Activated T-cell treated with anti-CD3 and anti-CD28 coated beads, Interleukin-2, amount 50 U/mL, for 24 hours (primary cell): Measurements from ENCODE around the gene PAK4.
"Not testable (repeated sequence)": the region's sequence is repeated elsewhere in the genome, so short reads cannot be mapped to it uniquely, and the experiment has no call there.

Source experiments
- DNase-seq: peaks from one replicate; pipeline ENCODE4 v3.0.0-alpha.2; 2020
- H3K27ac Mint-ChIP-seq: 2 replicates; pipeline ENCODE4 v1.8.0; 2020; ENCODE audit warnings: mild to moderate bottlenecking, mixed read lengths
- H3K27me3 Mint-ChIP-seq: 2 replicates; pipeline ENCODE4 v1.8.0; 2020; ENCODE audit warnings: mixed read lengths
- H3K36me3 Mint-ChIP-seq: 2 replicates; pipeline ENCODE4 v1.8.0; 2020; ENCODE audit warnings: low read depth, mixed read lengths
- H3K4me1 Mint-ChIP-seq: 2 replicates; pipeline ENCODE4 v1.8.0; 2020; ENCODE audit warnings: low read depth, mixed read lengths
- H3K4me3 Mint-ChIP-seq: 2 replicates; pipeline ENCODE4 v1.8.0; 2020; ENCODE audit warnings: mild to moderate bottlenecking, moderate library complexity, mixed read lengths
- H3K9me3 Mint-ChIP-seq: 2 replicates; pipeline ENCODE4 v1.8.0; 2020; ENCODE audit warnings: mixed read lengths

PAK4 gene

GRCh38 chr19:39125554-39126311, at the start of gene PAK4:
Gene PAK4 (plus strand): TSS chr19:39125786. CDS start chr19:39169554, 43,768 bp downstream.
- H3K36me3 Mint-ChIP-seq: peaks cover 6% of the 10 kb centered on the region
- peaks cover 39% of the 10 kb centered on the region for H3K4me1 Mint-ChIP-seq
- H3K27ac Mint-ChIP-seq: peak within 1 kb of the TSS; percentile 98
- no peaks in the 10 kb centered on the region for H3K9me3 Mint-ChIP-seq
- DNase-seq: peak; percentile 99
- H3K27me3 Mint-ChIP-seq: peaks cover 3% of the 10 kb centered on the region
- H3K4me3 Mint-ChIP-seq: peak within 1 kb of the TSS; percentile 97

DNA sequence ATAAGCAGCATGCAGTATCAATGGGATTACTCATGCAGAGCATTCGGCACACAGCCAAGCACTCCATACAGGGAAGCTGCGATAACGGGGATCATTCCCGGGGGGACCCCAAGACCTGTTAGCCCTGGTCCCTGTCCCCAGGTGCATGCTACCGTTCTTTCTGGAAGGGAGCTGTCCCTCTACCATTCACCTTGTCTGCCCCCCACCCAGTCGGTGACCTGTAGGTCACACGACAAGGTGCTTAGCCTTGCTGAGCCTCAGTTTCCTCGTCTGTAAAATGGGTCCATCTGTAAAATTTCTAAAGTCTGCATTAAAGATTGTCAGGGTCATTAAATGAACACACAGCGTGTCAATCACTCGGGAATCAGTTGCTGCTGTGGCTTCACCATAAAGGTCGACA, 48.3 kb upstream of the PAK4 start:
- no peak overlapping the region for H3K27ac Mint-ChIP-seq
- peaks cover 8% of the 10 kb centered on the region for H3K27me3 Mint-ChIP-seq
- H3K4me1 Mint-ChIP-seq: peaks cover 24% of the 10 kb centered on the region
- no peaks in the 10 kb centered on the region for H3K9me3 Mint-ChIP-seq
- DNase-seq: no peak
- no peak overlapping the region for H3K4me3 Mint-ChIP-seq
- no peaks in the 10 kb centered on the region for H3K36me3 Mint-ChIP-seq

DNA sequence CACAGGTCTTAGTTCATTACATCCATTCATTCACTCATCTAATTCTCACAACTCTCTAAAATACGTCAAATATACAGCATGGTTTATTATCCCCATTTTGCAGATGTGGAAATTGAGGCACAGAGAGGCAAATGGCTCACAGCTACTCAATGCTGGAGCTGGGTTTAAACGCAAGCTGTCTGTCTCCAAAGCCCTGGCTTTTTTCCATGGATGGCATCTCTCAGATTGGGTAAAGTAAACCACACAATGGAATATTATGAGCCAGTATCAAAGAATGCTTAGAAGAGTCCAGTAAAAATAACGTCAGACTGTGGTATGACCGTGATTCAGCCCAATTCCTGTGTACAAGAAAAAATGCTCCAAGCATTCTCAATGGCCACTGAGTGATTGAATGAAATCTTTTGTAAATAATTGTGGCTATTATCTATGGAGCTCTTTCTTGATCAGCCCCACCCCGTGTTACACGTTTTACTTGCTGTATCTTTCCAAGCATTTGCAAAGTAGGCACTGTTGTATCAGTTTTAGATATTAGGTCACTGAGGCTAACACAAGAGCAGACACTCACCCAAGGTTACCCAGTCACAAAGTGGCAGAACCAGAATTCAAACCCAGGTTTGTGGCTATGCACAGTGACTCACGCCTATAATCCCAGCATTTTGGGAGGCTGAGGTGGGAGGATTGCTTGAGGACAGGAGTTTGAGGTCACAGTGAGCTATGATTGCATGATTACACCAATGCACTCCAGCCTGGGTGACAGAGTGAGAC, 47.0 kb upstream of the PAK4 start:
- no peaks in the 10 kb centered on the region for H3K9me3 Mint-ChIP-seq
- DNase-seq: no peak
- H3K27me3 Mint-ChIP-seq: peaks cover 21% of the 10 kb centered on the region
- H3K27ac Mint-ChIP-seq: no peak overlapping the region
- H3K36me3 Mint-ChIP-seq: no peaks in the 10 kb centered on the region
- H3K4me1 Mint-ChIP-seq: peaks cover 22% of the 10 kb centered on the region
- no peak overlapping the region for H3K4me3 Mint-ChIP-seq

GRCh38 chr19:39080431-39080830, 45.2 kb upstream of the PAK4 start:
- DNase-seq: no peak
- Mint-ChIP-seq H3K36me3 (no peaks in the 10 kb centered on the region), H3K27me3 (peaks cover 35% of the 10 kb centered on the region), H3K9me3 (no peaks in the 10 kb centered on the region), H3K4me3 (no peak overlapping the region), H3K27ac (no peak overlapping the region), H3K4me1 (peaks cover 16% of the 10 kb centered on the region)

GRCh38 chr19:39082167-39082566, 43.4 kb upstream of the PAK4 start:
- Mint-ChIP-seq H3K4me3 (no peak overlapping the region), H3K27me3 (peaks cover 42% of the 10 kb centered on the region), H3K27ac (no peak overlapping the region), H3K4me1 (peaks cover 16% of the 10 kb centered on the region), H3K36me3 (no peaks in the 10 kb centered on the region), H3K9me3 (no peaks in the 10 kb centered on the region)
- no peak for DNase-seq

DNA sequence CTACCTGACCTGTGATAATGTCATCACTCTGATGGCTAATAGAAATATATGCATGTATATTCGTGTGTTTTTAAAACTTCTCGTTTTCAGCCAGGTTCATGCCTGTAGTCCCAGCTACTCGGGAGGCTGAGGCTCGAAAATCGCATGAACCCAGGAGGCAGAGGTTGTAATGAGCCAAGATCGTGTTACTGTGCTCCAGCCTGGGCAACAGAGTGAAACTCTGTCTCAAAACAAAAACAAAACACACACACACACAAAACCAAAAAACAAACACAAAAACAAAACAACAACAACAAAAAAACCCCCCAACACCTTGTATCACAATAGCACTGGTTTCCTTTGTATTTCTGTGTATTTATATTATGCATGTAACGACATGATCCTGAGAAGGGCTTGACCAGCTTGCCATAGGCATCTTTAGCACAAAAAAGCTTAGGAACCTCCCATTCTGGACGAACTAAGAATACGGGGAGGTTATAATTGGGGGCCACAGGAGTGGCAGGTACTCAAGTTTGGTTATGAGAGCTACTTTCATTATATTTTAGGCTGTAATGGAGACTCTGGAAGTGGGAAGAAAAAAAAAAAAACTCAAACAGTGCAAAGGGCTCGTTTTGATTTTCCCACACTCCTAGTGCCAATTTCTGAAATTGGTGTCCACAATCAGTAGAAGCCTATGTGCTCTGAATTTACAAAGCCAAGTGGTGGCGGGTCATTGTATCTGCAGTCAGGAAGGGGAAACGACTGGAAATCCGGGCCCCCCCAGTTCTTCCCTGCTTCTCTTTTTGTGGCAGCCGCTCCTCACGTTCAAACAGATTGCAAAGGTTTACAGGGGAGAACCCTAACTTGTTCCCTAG, 42.6 kb upstream of the PAK4 start:
- H3K4me1 Mint-ChIP-seq: peaks cover 16% of the 10 kb centered on the region
- H3K36me3 Mint-ChIP-seq: no peaks in the 10 kb centered on the region
- H3K4me3 Mint-ChIP-seq: peak overlapping the region; percentile 69
- H3K9me3 Mint-ChIP-seq: no peaks in the 10 kb centered on the region
- peaks cover 42% of the 10 kb centered on the region for H3K27me3 Mint-ChIP-seq
- no peak for DNase-seq
- no peak overlapping the region for H3K27ac Mint-ChIP-seq

- Mint-ChIP-seq H3K9me3 (no peaks in the 10 kb centered on the region), H3K4me1 (peaks cover 16% of the 10 kb centered on the region)
Measured at GRCh38 chr19:39083599-39083982, 42.0 kb upstream of the PAK4 start.

DNA sequence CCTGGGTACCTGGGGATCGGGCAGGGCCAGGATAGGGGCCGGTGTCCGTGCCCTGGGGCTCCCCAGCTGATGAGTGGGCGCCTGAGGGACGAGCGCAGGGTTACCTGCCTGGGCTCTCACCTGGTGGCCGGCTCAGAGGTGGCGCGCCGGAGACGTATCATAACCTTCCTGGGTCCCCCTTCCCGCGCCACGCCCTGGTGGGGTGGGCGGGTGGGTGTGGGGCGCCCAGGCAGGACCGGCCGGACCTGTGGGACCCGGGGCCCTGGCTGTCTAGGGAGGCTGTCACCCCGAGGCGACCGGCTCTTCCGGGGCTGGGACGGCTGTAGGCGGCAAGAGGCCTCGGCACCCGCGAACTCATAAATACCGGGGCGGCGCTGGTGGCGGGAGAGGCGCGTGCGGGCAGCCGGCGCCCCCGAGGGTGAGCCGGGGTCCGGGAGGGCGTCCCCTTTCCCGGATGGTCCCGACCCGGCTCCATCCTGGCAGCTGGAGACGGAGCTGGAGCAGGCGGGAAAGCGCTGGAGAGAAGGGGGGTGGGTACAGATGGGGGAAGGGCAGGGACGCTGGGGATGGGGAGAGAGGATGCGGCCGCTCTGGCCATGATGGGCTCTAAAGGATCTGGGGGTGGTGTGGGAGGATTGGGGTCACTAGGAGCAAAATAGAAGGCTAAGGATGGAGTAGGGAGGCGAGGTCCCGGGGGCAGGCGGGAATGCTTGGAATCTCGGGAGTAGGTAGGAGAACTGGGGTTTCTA, 41.4 kb upstream of the PAK4 start, which contains the start of gene ACP7:
TSS of gene ACP7 (plus strand) at position 386 of the 749 bp plus-strand sequence. CDS start 902 bp downstream, outside the sequence.
- H3K9me3 Mint-ChIP-seq: no peaks in the 10 kb centered on the region
- H3K27ac Mint-ChIP-seq: no peak within 1 kb of the TSS
- peak within 1 kb of the TSS; percentile 69 for H3K4me3 Mint-ChIP-seq
- peak; percentile 52 for DNase-seq
- H3K27me3 Mint-ChIP-seq: peaks cover 42% of the 10 kb centered on the region
- no peaks in the 10 kb centered on the region for H3K36me3 Mint-ChIP-seq
- H3K4me1 Mint-ChIP-seq: peaks cover 16% of the 10 kb centered on the region

More at GRCh38 chr19:39083599-39083982, 42.0 kb upstream of the PAK4 start:
- H3K27ac Mint-ChIP-seq: no peak overlapping the region
- H3K36me3 Mint-ChIP-seq: no peaks in the 10 kb centered on the region
- DNase-seq: no peak
- peaks cover 42% of the 10 kb centered on the region for H3K27me3 Mint-ChIP-seq
- peak overlapping the region; percentile 69 for H3K4me3 Mint-ChIP-seq

DNA sequence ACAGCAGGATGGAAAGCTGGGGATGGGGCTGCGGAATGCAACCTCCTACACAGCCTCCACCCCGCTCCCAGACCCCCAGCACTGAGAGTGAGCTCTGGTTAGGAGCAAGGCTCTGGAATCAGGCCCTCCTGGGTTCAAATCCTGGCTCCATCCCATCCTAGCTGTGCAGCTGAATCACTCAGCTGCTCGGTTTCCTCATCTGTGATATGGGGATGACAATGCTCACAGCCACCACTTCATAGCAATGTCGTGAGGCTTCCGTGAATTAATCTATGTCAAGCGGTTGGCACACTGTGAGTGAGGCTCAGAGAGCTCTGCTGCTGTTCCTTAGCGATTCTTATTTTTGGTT, 40.9 kb upstream of the PAK4 start:
- Mint-ChIP-seq H3K9me3 (no peaks in the 10 kb centered on the region), H3K27me3 (peaks cover 42% of the 10 kb centered on the region), H3K27ac (no peak overlapping the region), H3K36me3 (no peaks in the 10 kb centered on the region), H3K4me1 (peaks cover 16% of the 10 kb centered on the region), H3K4me3 (peak overlapping the region; percentile 55)
- DNase-seq: no peak

- Mint-ChIP-seq H3K9me3 (no peaks in the 10 kb centered on the region), H3K36me3 (no peaks in the 10 kb centered on the region), H3K4me3 (no peak overlapping the region), H3K27me3 (peaks cover 42% of the 10 kb centered on the region), H3K4me1 (peaks cover 14% of the 10 kb centered on the region), H3K27ac (no peak overlapping the region)
- no peak for DNase-seq
Measured at GRCh38 chr19:39085392-39085791, 40.2 kb upstream of the PAK4 start.

DNA sequence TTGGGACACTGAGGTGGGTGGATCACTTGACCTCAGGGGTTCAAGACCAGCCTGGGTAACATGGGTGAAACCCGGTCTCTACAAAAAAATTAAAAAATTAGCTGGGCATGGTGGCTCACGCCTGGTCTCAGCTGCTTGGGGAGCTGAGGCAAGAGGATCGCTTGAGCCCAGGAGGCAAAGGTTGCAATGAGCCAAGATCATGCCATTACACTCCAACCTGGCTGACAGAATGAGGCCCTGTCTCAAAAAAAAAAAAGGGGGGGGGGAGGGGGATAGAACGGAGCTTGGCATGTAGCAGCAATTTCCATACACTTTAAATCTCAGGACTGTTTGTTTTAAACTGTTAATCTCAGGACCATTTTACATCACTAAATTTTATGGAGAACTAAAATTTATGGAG, 39.2 kb upstream of the PAK4 start:
- H3K4me1 Mint-ChIP-seq: peaks cover 11% of the 10 kb centered on the region
- H3K4me3 Mint-ChIP-seq: no peak overlapping the region
- H3K9me3 Mint-ChIP-seq: no peaks in the 10 kb centered on the region
- H3K36me3 Mint-ChIP-seq: no peaks in the 10 kb centered on the region
- DNase-seq: no peak
- H3K27ac Mint-ChIP-seq: no peak overlapping the region
- peaks cover 38% of the 10 kb centered on the region for H3K27me3 Mint-ChIP-seq

GRCh38 chr19:39087907-39088686, 37.5 kb upstream of the PAK4 start:
- peaks cover 9% of the 10 kb centered on the region for H3K4me1 Mint-ChIP-seq
- no peak overlapping the region for H3K27ac Mint-ChIP-seq
- H3K9me3 Mint-ChIP-seq: no peaks in the 10 kb centered on the region
- DNase-seq: no peak
- H3K36me3 Mint-ChIP-seq: no peaks in the 10 kb centered on the region
- no peak overlapping the region for H3K4me3 Mint-ChIP-seq
- peaks cover 26% of the 10 kb centered on the region for H3K27me3 Mint-ChIP-seq

DNA sequence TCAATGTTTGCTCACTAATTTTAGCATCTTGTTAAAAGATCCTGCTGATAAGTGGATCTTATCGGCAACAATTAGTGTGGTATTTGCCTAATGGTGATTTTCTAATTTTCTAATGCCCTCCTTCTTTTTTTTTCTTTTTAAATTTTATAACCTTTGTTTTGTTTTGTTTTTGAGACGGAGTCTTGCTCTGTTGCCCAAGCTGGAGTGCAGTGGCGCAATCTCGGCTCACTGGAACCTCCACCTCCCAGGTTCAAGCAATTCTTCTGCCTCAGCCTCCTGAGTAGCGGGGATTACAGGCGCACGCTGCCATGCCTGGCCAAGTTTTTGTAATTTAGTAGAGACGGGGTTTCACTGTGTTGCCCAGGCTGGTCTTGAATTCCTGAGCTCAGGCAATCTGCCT, 35.6 kb upstream of the PAK4 start:
- not testable (repeated sequence) for DNase-seq, H3K4me3 Mint-ChIP-seq, H3K9me3 Mint-ChIP-seq, H3K36me3 Mint-ChIP-seq, H3K4me1 Mint-ChIP-seq, H3K27ac Mint-ChIP-seq
- peaks cover 16% of the 10 kb centered on the region for H3K27me3 Mint-ChIP-seq
